ENCODE data around the gene HYAL3. TPM values are rescaled to one million over a fixed set of nuclear protein-coding genes. Genes with fewer than 3 reads are reported as not detected.
A peak's percentile ranks its signal among the peaks of the same experiment; 100 is the strongest.

HYAL3 gene
- total and polyA plus RNA-seq, 10 of the 15 experiments (the other 5 are each of a cell fraction or from before 2014, with no cell fraction given) = 0.37 to 4.2 (median 2.8) TPM

- no peak for TF ChIP-seq CUX1 (IDR thresholded peaks at IDR 0.05; ENCODE audit: insufficient replicate concordance, low read depth, low read length)
- TF ChIP-seq POLR2AphosphoS2 (IDR thresholded peaks at IDR 0.05; ENCODE audit: low read depth, low read length) = no peak
- no peak for TF ChIP-seq SRF (IDR thresholded peaks at IDR 0.05; ENCODE audit: low read depth in 2 of 2, low read length in 2 of 2)
- TF ChIP-seq SREBF2 (IDR thresholded peaks at IDR 0.05; ENCODE audit: low read length) = no peak
Measured at GRCh38 chr3:50322386-50323091, 23.3 kb upstream of the HYAL3 start, which contains the start of gene HYAL2 (continued).

- RAD21 ChIA-PET (ENCODE audit: unreplicated experiment) = interaction anchor here (1.0 to 1.2 kb wide), 2 partner anchors 15 to 30 kb away, joined by 3 read pairs; partner anchors contain the start of gene IFRD2
- H3K27ac ChIP-seq (ENCODE audit: control insufficient read depth, insufficient read depth) = peak overlapping the region; percentile 8; the same call in 1 of the 2 replicates
- in situ Hi-C loops (cut with MboI) = no loop called here
- ATAC-seq = no peak
- peaks cover 17% of the 10 kb centered on the region for H3K4me1 ChIP-seq (ENCODE audit: control insufficient read depth, insufficient read depth, low read length)
- DNase-seq (ENCODE audit: low read depth, low spot score) = no peak
- H4K20me1 ChIP-seq (ENCODE audit: control insufficient read depth, insufficient read depth) = no peaks in the 10 kb centered on the region
- peak overlapping the region; percentile 20; the same call in 1 of the 2 replicates for H3K9ac ChIP-seq (ENCODE audit: control insufficient read depth, insufficient read depth, low read length)
- H3K36me3 ChIP-seq (ENCODE audit: control insufficient read depth in 2 of 2, insufficient read depth in 2 of 2, low read length in 1 of 2) = peaks cover 2 to 4% of the 10 kb centered on the region in 2 experiments; a peak in 2 of 4 replicates
- no peaks in the 10 kb centered on the region for H3K27me3 ChIP-seq (replicated peaks in 1 of 2; ENCODE audit: control insufficient read depth in 2 of 2, insufficient read depth in 2 of 2, low read length in 1 of 2)
- peak overlapping the region; percentile 70 for H3K4me3 ChIP-seq
- POLR2A ChIA-PET = interaction anchor here (1.2 to 2.0 kb wide), 3 partner anchors 12 to 23 kb away, joined by 3 to 12 read pairs (median 8); partner anchors contain the start of genes HYAL3 and NAA80
- peak overlapping the region; percentile 92 for H2AFZ ChIP-seq (ENCODE audit: control insufficient read depth, low read depth, low read length)
- intact Hi-C loops (cut with micrococcal nuclease; ENCODE audit: unreplicated experiment) = no loop called here
- no peaks in the 10 kb centered on the region for H3K9me3 ChIP-seq (replicated peaks; ENCODE audit: control insufficient read depth, insufficient read depth, low read length)
- peak overlapping the region; percentile 64 for H3K4me2 ChIP-seq (ENCODE audit: control insufficient read depth, insufficient read depth)
- SMC1A ChIA-PET (ENCODE audit: uncharacterized antibody, unreplicated experiment) = interaction anchor here (1.2 kb wide), 1 partner anchor 15 kb away, joined by 3 read pairs; no protein-coding TSS in a partner anchor
- BruUV-seq (replicated peaks) = no TSS peak
- 81% methylated on average over 11 of the region's 14 CpGs for WGBS (ENCODE audit: insufficient coverage, insufficient replicate concordance, low lambda C conversion rate, missing lambda C conversion rate)
- TF ChIP-seq PML (IDR thresholded peaks at IDR 0.05; ENCODE audit: low read length) (no peak), SMARCA5 (IDR thresholded peaks at IDR 0.05) (0 out of 2 replicates have a peak, but pooled peaks have one; percentile 13), IKZF1 (conservative IDR thresholded peaks at IDR 0.05) (no peak), ZNF384 (IDR thresholded peaks at IDR 0.05; ENCODE audit: borderline replicate concordance, low read depth, low read length) (no peak), RBBP5 (conservative IDR thresholded peaks at IDR 0.05) (no peak), SPI1 (IDR thresholded peaks at IDR 0.05; ENCODE audit: borderline replicate concordance, insufficient read depth, low read depth, low read length) (no peak), SUPT20H (IDR thresholded peaks at IDR 0.05; ENCODE audit: borderline replicate concordance, control insufficient read depth, low read depth, low read length) (no peak), HSF1 (IDR thresholded peaks at IDR 0.05; ENCODE audit: low read depth, low read length) (no peak)
- CTCF ChIA-PET = interaction anchor here (0.7 to 5.1 kb wide), 5 partner anchors 14 to 96 kb away, joined by 3 to 72 read pairs (median 3); partner anchors contain the start of genes HYAL3, NAA80 and RASSF1
- no peak for FAIRE-seq
- H3K79me2 ChIP-seq (ENCODE audit: control insufficient read depth, insufficient read depth, low read length) = peaks cover 10% of the 10 kb centered on the region
Measured at GRCh38 chr3:50322115-50322385, 22.8 kb upstream of the HYAL3 start.

Measured in GM12878 (cell line).